22Rv1 (cell line): Measurements from ENCODE around the gene CYGB.
A peak's percentile ranks its signal among the peaks of the same experiment; 100 is the strongest.

Experiments
- H3K27ac ChIP-seq: fragments of 450-650 bp; 2 replicates; pipeline ENCODE4 v1.5.1; 2017
- CTCF ChIP-seq: fragments of 450-650 bp; IDR thresholded peaks from 2 replicates; pipeline ENCODE4 v1.5.1; 2017; ENCODE audit warnings: mild to moderate bottlenecking
- ZFX ChIP-seq: fragments of 450-650 bp; IDR thresholded peaks from 2 replicates; pipeline ENCODE4 v1.6.1; 2017; ENCODE audit warnings: antibody characterized with exemption, borderline replicate concordance

CYGB gene

GRCh38 chr17:76501827-76502307 lies 35.6 kb downstream of the CYGB start:
- TF ChIP-seq CTCF (no peak), ZFX (no peak)
- no peak overlapping the region for H3K27ac ChIP-seq

- TF ChIP-seq ZFX = no peak
- TF ChIP-seq CTCF = no peak
- H3K27ac ChIP-seq = 0 out of 2 replicates have a peak within 1 kb of the TSS, but pooled peaks have one; percentile 17
Observed at GRCh38 chr17:76501018-76501826, 36.3 kb downstream of the CYGB start, which contains the start of gene RHBDF2. TSS of gene RHBDF2 (minus strand) at chr17:76501423. CDS start at chr17:76481524, 19,899 bp downstream.

- TF ChIP-seq CTCF = no peak
- TF ChIP-seq ZFX = no peak
- H3K27ac ChIP-seq = 0 out of 2 replicates have a peak overlapping the region, but pooled peaks have one; percentile 17
Observed at GRCh38 chr17:76500747-76501017, 36.8 kb downstream of the CYGB start.

- H3K27ac ChIP-seq = no peak overlapping the region
- TF ChIP-seq CTCF (no peak), ZFX (no peak)
Observed at GRCh38 chr17:76500074-76500746, 37.3 kb downstream of the CYGB start.

GRCh38 chr17:76499267-76499667 lies 38.2 kb downstream of the CYGB start:
- no peak overlapping the region for H3K27ac ChIP-seq
- TF ChIP-seq ZFX (no peak), CTCF (no peak)

- no peak overlapping the region for H3K27ac ChIP-seq
- TF ChIP-seq ZFX = no peak
- no peak for TF ChIP-seq CTCF
Observed at GRCh38 chr17:76498876-76499251, 38.6 kb downstream of the CYGB start.
